GM18508 (cell line): Measurements from ENCODE around the gene PHF20.
"Not testable (repeated sequence)": the region's sequence is repeated elsewhere in the genome, so short reads cannot be mapped to it uniquely, and the experiment has no call there.

Experiments used
- ATAC-seq: cut with Tn5 transposase; IDR thresholded peaks from one replicate; pipeline ENCODE4 v1.9.1; 2021; ENCODE audit warnings: moderate number of reproducible peaks; ENCODE audit not compliant: insufficient read depth, unreplicated experiment

The PHF20 gene

DNA sequence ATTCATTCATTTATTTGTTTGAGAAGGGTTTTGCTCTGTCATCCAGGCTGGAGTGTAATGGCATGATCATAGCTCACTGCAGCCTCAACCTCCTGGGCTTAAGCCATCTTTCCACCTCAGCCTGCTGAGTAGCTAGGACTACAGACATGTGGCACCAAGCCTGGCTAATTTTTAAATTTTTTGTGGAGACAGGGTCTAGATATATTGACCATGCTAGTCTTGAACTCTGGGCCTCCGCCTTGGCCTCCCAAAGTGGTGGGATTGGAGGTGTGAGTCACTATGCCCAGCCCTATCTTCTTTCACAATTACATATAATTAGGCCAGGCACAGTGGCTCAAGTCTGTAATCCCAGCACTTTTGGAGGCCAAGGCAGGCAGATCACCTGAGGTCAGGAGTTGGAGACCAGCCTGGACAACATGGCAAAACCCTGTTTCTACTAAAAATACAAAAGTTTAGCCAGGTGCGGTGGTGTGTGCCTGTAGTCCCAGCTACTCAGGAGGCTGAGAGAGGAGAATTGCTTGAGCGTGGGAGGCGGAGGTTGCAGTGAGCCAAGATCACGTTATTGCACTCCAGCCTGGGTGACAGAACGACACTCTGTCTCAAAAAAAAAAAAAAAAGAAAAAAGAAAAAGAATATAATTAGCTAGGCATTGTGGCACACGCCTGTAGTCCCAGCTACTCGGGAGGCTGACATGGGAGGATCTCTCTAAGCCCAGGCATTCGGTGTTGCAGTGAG lies 110.8 kb downstream of the PHF20 start:
- not testable (repeated sequence) for ATAC-seq

DNA sequence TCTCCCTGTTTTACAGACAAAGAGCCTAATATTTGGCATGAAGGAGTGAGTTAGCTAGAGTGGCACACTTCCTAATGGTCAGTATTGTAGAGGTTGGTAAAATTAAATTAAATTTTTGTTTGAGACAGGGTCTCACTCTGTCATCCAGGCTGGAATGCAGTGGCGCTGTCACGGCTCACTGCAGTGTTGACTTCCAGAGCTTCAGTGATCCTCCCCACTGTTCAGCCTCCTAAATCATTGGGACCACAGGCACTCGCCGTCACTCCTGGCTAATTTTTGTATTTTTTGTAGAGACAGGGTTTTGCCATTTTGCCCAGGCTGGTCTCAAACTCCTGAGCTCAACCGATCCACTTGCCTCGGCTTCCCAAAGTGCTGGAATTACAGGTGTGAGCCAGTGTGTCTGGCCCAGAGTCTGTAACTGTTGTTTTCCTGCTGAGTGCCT lies 111.5 kb downstream of the PHF20 start:
- ATAC-seq: no peak

DNA sequence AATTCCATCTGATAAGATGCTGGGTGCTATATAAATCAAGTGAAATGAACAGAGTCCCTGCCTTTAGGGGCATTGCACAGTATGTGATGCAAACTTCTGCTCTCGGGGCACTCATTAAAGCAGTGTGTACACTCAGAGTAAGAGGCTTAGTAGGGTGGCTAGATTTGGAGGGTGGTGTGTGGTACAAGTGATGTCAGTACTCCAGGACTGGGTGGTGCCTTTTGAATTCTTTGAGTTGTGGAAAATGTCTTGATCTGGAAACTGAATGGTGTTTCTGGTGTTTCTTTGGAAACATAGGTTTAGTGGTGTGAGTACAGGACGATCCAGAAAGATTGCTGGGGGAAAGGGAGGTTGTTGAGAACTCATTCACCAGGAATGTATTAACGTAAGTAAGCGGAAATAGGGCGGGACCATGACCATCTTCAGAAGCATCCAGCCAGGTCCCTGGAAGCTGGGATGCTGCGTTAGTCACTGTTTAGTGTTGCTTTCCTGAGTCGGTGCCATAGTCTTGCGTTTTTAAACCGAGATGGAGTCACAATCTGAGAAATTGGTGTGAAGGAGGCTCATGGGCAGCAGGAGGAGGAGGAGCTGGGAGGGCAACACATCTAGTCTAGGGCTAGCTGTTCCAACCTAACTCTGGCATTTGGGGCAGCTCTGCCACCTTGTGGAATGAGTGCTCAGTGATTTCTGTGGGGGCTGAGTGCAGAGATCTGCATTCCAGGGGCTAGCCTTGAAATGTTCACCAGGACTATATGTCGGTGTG lies 112.1 kb downstream of the PHF20 start:
- no peak for ATAC-seq

DNA sequence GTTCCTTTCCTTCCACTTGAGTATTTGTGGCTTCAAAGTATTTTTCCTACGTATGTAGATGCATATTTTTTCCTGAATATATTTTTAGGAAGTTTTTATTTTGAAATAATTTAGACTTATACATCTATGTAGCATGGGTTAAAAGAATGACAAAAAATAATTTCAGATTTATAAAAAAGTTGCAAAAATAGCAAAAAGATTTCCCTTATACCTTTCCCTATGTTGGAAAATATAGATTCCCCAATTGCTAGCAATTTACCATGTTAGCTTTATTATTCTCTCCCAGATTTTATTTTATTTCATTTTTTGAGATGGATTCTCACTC lies 112.7 kb downstream of the PHF20 start:
- ATAC-seq: no peak

DNA sequence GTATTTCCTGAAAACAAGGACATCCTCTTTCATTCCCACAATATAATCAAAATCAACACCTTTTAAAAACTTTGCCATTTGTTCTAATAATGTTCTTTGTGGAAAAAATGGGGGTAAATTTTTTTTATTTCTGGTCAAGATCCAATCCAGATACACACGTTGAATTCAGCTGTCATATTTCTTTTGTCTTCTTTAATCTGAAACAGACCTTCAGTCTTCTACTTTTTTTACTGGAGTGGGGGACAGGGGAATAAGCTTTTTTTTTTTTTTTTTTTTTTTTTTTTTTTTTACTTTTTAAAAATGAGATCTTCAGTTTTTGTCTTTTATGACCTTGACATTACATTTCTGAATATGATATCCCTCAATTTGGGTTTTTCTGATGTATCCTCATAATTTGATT lies 113.4 kb downstream of the PHF20 start:
- no peak for ATAC-seq

DNA sequence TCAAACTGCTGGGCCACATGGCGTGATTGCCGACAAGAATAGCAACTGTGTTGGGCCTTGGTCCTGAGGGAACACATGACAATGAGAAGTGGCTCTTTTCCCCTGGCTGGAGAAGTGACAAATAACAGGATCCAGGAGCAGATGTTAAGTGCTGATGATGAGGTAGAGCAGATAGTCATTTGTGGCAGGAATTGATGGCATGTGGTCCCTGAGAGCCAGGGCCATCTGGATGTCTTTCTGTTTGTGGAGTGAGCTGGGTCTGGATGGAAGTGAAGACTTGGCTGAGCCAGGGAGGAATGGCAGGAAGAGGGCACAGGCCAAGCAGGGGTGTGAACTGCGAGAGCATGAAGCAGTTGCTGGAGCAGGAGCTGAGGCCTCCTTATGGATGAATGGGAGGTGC lies 114.7 kb downstream of the PHF20 start:
- ATAC-seq: no peak

DNA sequence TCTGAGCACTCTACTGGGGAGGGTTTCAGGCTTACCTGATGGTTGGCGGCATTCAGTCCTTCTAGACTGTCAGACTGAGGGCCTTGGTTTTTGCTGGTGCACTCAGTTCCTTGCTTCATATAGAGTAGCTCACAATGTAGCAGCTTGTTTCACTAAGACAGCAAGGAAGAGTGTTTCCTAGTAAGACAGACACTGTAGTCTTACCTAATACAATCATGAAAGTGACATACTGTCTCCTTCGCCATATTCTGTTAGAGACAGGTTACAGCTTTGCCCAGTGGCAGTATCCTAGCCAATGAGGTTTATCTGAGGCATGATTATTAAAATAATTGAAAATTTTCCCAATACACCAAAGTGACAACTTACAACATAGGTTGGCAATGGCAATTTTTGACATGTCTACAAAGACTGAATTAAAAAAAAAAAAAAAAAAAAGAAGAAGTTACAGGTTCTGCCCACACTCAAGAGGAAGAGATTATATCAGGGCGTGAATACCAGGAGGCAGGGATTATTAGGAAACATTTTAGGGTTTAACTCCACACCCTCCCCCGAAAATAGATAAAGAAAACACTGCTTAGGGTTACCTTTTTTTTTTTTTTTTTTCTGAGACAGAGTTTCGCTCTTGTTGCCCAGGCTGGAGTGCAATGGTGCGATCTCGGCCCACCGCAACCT lies 115.7 kb downstream of the PHF20 start:
- no peak for ATAC-seq

DNA sequence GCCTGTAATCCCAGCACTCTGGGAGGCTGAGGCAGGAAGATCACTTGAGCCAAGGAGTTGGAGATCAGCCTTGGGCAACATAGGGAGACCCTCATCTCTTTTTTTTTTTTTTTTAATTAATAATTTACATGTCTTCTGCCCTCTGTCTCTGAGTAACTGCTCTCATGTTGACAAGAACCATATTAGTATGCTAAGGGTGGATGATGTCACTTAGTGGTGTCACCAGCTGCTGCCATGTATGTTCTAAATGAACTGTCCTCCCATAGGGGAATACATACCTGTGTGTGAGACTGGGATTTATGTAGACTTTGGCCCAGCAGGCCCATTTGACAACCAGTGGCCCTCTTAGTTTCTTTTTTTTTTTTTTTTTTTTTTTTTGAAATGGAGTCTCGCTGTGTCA lies 116.8 kb downstream of the PHF20 start:
- ATAC-seq: no peak

DNA sequence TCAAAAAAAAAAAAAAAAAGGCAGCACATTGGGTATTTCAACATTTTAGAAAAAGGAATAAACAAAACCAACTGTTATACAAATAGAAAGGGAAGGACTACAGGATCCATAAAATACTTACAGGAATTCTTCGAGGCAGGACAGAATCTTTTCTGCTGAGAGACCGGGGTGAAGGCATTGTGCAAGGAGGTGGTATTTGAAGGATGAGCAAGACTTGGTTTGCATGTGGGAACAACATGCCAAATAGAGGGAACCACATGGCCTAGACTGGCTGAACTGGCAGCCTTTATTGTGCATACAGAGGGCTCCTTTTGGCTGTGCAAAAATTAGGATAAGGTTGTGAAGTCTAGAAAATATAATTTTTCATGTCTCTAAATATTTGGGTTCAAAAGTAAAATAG lies 119.6 kb downstream of the PHF20 start:
- ATAC-seq: no peak

DNA sequence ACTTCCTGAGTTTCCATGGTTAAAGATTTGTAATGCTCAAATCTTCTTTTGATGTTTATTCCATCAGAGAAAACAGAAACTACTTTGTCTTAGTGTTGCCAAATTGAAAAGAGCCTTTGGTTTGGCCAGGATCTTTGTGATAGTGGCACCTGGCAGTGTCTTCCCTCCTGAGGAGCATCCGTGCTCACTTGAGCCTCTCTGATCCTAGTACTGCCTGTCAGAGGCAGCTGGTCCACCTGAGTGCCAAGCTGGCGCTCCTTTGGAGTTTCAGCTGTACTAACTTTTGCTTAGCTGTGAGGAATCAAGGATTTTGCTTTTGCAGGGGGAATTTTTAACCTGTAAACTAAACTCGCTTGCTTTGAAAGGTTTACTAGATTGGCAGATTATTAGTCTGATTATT lies 121.1 kb downstream of the PHF20 start:
- no peak for ATAC-seq

DNA sequence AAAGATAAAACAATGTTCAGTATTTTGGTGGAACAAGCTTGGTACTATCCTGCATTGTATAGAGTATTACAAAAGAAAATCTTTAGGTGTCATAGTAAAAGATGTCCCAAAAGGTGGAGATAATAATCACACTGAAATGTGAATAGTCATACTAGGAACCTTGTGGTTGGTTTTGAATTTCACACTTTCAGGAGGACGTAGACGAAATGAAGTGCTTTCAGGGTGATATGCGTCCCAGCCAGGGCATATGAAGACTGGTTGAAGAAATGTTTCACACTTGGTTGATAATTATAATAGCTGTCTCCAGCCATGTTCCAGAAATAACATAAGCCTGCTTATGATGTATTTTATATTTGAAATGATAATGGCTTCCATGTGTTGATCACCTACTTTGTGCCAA lies 122.1 kb downstream of the PHF20 start:
- ATAC-seq: no peak

DNA sequence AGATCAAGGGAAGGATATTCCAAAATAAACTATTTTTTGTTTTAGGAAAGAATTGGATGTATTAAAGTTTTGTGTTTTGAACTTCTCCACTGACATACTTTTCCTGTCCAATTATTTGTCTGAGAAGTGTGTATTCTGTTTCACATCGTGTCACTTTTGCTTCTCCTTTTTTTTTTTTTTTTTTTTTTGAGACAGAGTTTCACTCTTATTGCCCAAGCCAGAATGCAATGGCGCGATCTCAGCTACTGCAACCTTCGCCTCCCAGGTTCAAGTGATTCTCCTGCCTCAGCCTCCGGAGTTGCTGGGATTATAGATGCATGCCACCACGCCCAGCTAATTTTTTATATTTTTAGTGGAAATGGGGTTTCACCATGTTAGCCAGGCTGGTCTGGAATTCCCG lies 123.7 kb downstream of the PHF20 start:
- ATAC-seq: not testable (repeated sequence)

DNA sequence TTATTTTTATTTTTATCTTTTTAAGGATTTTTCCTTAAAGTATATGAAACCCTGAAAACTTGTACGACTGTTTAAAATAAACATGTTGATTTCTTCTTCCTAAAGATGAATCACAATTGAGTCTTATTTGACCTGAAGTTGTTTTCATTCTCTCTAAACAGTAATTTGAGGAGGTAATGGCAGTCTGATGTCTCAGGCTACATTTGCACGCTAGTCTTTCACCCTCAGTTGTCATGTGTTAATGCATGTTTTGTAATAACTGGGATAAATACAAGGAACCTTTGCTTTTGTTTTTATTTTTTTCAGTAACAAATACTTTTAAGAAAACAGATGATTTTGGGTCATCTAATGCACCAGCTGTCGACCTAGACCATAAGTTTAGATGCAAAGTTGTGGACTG lies 127.2 kb downstream of the PHF20 start:
- ATAC-seq: no peak

DNA sequence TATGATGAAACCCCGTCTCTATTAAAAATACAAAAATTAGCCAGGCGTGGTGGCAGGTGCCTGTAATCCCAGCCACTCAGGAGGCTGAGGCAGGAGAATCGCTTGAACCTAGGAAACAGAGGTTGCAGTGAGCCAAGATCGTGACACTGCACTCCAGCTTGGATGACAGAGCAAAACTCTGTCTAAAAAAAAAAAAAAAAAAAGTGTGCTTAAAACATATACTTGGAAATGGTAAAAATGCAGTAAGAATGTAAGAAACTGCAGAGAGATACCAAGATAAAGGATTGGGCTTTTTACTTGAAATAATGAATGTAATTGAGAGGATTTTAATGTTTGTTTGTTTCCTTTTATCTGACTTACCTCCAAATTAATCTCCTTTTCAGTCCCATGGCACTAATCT lies 129.4 kb downstream of the PHF20 start:
- not testable (repeated sequence) for ATAC-seq

DNA sequence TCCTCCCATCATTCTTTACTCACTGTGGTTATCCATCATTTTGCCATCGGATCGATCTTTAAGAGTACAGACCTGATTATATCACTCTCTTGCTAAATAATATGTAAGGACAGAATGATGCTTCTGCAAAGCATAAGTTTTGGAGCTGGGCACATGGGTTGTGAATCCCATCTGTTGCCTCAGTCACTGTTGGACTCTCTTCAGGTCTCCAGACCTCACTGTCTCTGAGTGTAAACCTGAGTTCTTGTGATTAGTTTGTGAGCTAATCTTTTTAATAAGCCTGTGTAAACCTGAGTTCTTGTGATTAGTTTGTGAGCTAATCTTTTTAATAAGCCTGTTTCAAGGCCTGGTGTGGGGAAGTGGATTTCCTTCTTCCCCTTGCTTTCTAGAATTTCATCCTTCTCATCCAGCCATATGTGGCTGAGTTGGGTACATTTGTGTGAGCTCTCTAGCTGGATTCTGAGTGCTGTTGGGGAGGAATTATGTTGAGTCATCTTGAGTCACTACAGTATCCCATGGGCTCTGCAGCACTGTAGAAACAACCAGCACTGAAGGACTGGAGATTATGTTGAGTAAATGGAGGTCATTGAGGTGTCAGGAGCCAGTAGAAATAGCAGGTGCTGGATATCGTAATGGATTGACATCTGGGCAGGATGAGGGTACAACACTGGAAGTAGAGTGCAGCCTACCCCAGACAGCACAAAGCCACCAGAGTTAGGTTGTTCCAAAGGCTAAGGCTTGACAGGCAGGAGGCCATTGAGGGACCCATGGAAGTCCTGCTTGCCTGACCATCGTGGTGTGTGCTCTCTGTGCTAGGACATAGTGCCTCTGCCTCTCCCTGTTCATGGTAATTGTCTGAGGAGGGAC lies 130.1 kb downstream of the PHF20 start:
- ATAC-seq: no peak

DNA sequence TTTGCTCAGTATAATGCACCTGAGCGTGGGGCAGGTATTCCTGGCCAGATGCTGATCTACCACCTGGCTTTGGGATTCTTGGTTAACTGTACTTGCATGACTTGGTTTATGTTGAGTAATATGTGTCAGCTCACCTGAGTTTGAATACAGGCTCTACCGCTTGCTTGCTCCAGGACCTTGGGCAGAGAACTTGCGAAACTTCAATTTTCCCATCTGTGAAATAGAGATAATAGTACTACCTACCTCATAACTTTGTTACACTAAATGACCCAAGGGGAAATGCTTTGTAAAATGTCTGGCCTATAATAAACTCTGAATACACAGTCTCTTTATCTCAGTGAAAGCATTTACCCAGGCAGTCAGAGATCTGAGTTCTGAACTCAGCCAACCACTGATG lies 130.7 kb downstream of the PHF20 start:
- ATAC-seq: no peak

DNA sequence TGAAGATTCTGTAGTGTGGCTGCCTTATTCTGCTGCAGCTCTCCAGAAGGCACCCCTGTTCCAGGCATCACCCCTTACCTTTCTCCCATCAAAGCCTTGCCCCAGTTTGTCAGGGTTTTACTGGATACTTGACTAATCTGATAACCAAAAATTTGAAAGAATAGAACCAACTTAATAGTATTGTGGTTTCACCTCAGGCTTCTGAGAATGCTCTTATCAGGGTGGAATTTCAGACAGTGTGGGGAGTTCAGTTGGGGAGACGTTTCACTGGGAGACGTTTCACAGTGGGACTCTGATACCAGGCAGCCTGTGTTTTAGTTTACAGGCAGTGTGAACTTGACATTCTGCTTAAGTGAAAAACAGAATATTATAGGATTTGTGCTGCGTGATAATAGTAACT lies 132.0 kb downstream of the PHF20 start:
- ATAC-seq: no peak

DNA sequence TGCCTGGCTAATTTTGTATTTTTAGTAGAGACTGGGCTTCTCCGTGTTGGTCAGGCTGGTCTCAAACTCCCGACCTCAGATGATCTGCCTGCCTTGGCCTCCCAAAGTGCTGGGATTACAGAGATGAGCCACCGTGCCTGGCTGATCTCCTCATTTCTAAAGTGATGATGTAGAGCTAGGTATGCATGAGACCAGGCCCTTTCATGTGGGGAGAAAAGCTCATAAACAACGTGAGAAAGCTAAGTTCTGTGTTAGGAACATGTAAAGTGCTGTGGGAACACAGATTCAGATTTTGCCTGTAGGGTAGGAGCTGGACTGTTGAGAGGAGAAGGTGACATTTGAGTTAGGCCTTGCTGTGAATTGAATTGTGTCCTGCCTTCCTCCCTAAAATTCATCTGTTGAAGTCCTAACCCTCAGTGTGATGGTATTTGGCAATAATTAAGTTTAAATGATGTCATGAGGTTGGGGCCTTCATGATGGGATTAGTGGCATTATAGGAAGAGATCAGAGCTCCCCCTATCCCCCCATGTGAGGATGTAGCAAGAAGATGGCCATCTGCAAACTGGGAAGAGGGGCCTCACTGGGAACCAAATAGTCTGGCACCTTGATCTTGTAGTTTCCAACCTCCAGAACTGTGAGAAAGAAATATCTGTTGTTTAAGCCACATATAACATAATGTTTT lies 133.3 kb downstream of the PHF20 start:
- ATAC-seq: no peak

DNA sequence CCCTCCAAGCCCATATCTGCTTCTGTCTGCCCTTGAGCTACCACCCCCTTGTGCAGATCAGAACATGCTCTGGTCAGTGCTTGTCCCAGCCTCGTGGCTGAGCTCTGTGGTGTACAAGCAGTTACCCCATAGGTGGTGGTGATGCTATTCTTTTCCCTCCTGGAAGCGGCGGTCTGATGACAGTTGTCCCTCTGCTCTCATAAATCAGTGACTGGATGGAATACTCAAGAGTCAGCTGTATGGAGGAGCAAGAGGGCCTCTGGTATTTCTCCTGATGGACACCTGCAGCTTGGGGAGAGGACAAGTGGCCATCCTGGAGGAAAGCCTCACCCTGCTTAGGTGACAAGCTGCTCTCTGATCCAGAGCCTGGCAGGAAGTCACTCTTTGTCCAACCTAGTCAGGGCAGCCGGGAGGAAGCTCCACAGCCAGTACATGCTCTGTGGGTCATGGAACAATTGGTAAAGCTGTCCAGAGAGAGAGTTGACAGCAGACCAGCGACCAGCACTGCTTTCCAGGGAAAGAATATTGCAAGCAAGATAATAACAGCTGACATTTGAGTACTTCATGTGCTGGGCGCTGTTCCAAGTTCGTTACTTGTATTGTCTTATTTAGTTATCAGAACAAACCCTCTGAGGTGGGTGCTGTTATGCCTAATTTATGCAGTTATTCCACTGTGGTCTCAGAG lies 135.3 kb downstream of the PHF20 start:
- no peak for ATAC-seq
